ENCODE data around the gene CR1L.

DNA sequence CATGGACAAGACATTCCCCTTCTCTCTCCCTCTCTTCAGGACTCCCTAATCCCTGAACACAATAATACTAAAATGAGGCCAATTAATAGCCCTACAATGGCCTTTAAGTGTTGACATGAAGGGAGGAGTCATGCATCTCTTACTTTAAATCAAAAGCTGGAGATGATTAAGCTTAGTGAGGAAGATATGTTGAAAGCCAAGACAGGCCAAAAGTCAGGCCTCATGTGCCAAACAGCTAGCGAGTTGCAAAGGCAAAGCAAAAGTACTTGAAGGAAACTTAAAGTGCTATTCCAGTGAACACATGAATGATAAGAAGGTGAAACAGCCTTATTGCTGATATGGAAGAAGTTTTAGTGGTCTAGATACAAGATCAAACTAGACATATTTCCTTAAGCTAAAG lies 57.4 kb downstream of the CR1L start:
- TF ChIP-seq CTCF (IDR thresholded peaks at IDR 0.05 in 4 of 5, conservative IDR thresholded peaks at IDR 0.05 in 1 of 5) (no peak), POLR2A (IDR thresholded peaks at IDR 0.05) (no peak)

All from gastrocnemius medialis (tissue), 4 donors.